Ishikawa (cell line): ENCODE data around the gene KDM4D.

Experiments
- CEBPB ChIP-seq: IDR thresholded peaks from 2 replicates; pipeline ENCODE4 v1.6.1; 2012
- CREB1 ChIP-seq: IDR thresholded peaks from 2 replicates; pipeline ENCODE4 v1.6.1; 2012; ENCODE audit warnings: low read depth
- EGR1 ChIP-seq: IDR thresholded peaks from 2 replicates; pipeline ENCODE4 v1.6.1; 2012
- EP300 ChIP-seq: IDR thresholded peaks from 2 replicates; pipeline ENCODE4 v1.6.1; 2012; ENCODE audit warnings: borderline replicate concordance
- FOXM1 ChIP-seq: IDR thresholded peaks from 2 replicates; pipeline ENCODE4 v1.6.1; 2012; ENCODE audit warnings: low read depth, borderline replicate concordance
- NFIC ChIP-seq: IDR thresholded peaks from 2 replicates; pipeline ENCODE4 v1.6.1; 2012
- RAD21 ChIP-seq: IDR thresholded peaks from 2 replicates; pipeline ENCODE4 v1.6.1; 2012; ENCODE audit warnings: low read depth
- TAF1 ChIP-seq: IDR thresholded peaks from 2 replicates; pipeline ENCODE4 v1.6.1; 2012; ENCODE audit warnings: low read depth, mild to moderate bottlenecking
- TCF12 ChIP-seq: IDR thresholded peaks from 2 replicates; pipeline ENCODE4 v1.6.1; 2012; ENCODE audit warnings: low read depth
- TEAD4 ChIP-seq: IDR thresholded peaks from 2 replicates; pipeline ENCODE4 v1.6.1; 2012
- YY1 ChIP-seq: IDR thresholded peaks from 2 replicates; pipeline ENCODE4 v1.6.1; 2012; ENCODE audit warnings: low read depth
- ZBTB7A ChIP-seq: IDR thresholded peaks from 2 replicates; pipeline ENCODE4 v1.6.1; 2012; ENCODE audit warnings: low read depth
- TF ChIP-seq, protein P1 (sequence below): IDR thresholded peaks from 2 replicates; pipeline ENCODE4 v1.6.1; 2012; ENCODE audit warnings: low read depth, mild to moderate bottlenecking
- TF ChIP-seq, protein P2 (sequence below): IDR thresholded peaks from 2 replicates; pipeline ENCODE4 v1.6.1; 2012
- TF ChIP-seq, protein P3 (sequence below): IDR thresholded peaks from 2 replicates; pipeline ENCODE4 v1.6.1; 2012

Gene KDM4D

DNA sequence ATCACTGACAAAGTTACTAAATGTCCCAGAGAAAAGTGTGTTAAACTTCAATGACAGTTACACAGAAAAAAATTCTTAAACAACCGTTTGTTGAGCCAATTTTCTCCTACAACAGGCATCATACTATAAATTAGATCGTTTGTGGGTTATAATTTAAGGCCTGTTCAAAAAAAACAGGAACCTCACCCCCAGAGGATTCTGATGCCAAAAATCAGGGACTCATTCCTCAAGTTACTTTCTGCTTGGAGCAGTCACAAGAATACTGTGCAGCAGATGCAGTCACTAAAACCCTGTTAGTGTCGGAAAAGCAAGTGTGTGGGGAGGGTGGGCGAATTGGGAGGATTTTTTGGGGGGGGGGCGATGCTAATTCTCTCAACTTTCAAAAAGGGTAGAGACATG, 810 bp upstream of the KDM4D start:
- TF ChIP-seq, protein P1, sequence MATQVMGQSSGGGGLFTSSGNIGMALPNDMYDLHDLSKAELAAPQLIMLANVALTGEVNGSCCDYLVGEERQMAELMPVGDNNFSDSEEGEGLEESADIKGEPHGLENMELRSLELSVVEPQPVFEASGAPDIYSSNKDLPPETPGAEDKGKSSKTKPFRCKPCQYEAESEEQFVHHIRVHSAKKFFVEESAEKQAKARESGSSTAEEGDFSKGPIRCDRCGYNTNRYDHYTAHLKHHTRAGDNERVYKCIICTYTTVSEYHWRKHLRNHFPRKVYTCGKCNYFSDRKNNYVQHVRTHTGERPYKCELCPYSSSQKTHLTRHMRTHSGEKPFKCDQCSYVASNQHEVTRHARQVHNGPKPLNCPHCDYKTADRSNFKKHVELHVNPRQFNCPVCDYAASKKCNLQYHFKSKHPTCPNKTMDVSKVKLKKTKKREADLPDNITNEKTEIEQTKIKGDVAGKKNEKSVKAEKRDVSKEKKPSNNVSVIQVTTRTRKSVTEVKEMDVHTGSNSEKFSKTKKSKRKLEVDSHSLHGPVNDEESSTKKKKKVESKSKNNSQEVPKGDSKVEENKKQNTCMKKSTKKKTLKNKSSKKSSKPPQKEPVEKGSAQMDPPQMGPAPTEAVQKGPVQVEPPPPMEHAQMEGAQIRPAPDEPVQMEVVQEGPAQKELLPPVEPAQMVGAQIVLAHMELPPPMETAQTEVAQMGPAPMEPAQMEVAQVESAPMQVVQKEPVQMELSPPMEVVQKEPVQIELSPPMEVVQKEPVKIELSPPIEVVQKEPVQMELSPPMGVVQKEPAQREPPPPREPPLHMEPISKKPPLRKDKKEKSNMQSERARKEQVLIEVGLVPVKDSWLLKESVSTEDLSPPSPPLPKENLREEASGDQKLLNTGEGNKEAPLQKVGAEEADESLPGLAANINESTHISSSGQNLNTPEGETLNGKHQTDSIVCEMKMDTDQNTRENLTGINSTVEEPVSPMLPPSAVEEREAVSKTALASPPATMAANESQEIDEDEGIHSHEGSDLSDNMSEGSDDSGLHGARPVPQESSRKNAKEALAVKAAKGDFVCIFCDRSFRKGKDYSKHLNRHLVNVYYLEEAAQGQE = no peak
- TF ChIP-seq TCF12 (no peak), YY1 (no peak), TAF1 (no peak), CREB1 (no peak), EP300 (no peak), EGR1 (no peak), FOXM1 (no peak)
- TF ChIP-seq, protein P2, sequence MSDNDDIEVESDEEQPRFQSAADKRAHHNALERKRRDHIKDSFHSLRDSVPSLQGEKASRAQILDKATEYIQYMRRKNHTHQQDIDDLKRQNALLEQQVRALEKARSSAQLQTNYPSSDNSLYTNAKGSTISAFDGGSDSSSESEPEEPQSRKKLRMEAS = no peak

DNA sequence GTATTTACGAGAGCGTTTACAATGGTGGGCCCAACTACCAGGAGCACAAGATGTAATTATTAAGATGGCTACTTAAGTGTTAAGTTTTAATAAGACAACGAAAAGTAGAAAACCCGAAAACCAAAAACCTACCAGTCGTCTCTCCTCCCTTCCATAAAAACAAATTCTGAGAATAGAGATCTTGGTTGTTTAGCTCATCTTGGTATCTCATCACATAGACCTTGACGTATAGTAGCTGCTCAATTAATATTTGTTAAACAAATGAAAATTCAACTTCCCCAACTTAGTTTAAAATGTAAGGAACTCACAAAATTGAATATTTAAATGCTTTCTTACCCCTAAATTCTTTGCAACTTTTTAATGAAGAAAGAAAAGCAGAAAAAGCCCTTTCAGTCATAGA, 669 bp downstream of the KDM4D start:
- TF ChIP-seq RAD21 (no peak), CREB1 (no peak), TCF12 (no peak), YY1 (no peak), FOXM1 (no peak), NFIC (no peak), TEAD4 (no peak), TAF1 (no peak), ZBTB7A (no peak), EP300 (no peak), CEBPB (no peak), EGR1 (no peak)
- TF ChIP-seq, protein P3, sequence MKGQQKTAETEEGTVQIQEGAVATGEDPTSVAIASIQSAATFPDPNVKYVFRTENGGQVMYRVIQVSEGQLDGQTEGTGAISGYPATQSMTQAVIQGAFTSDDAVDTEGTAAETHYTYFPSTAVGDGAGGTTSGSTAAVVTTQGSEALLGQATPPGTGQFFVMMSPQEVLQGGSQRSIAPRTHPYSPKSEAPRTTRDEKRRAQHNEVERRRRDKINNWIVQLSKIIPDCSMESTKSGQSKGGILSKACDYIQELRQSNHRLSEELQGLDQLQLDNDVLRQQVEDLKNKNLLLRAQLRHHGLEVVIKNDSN = no peak
- TF ChIP-seq, protein P2 = no peak
- TF ChIP-seq, protein P1 = no peak

DNA sequence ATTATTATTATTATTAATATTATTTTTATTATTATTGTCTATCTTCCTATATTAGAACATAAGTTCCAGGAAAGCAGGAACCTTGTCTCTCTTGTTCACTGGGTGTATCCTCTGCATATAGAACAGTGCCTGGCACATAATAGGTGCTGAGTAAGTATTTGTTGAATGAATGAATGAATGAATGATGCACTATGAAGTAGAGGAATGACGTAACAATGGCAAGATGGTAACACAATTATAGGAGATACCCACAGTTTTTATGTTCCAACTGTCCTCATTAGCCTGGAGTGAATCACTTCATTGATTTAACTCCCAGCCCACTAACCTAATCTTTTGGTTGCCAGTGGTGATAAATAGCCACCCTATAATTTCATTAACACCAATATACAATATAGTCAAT, 2.1 kb downstream of the KDM4D start:
- TF ChIP-seq, protein P3 = no peak

DNA sequence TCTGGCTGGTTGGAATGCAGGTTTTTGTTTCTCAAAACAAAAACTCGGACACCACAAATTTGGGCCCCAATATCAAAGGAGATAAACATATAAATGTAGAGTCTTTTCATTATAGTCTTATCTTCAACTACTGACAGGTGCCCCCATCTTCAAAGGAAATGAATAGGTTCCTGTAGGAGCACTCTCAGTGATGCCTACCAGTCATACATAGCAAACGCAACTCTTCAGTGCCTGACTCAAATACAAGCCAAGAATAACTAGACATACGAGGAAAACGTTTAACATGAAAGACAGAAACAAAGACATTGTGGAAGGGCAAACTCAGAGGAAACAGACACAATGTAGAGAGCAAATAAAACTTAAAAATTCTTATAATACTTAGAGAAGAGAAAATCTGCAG, 13.9 kb downstream of the KDM4D start:
- no peak for TF ChIP-seq CEBPB
- no peak for TF ChIP-seq YY1
- TF ChIP-seq FOXM1 = no peak
- no peak for TF ChIP-seq TCF12
- TF ChIP-seq, protein P3 = no peak
- TF ChIP-seq, protein P1 = no peak
- TF ChIP-seq NFIC = no peak
- no peak for TF ChIP-seq EP300
- TF ChIP-seq CREB1 = no peak
- no peak for TF ChIP-seq TAF1
- TF ChIP-seq TEAD4 = no peak
- TF ChIP-seq, protein P2 = no peak
- TF ChIP-seq ZBTB7A = no peak
- TF ChIP-seq EGR1 = no peak
- no peak for TF ChIP-seq RAD21
